CD4-positive, alpha-beta T cell (primary cell): Measurements from ENCODE around the gene TSPYL4. TPM values are rescaled to one million over a fixed set of nuclear protein-coding genes. Genes with fewer than 3 reads are reported as not detected.

ENCODE experiments used
- ATAC-seq: fragments of 200-7000 bp; cut with Tn5 transposase; one replicate; pipeline ENCODE4 v1.10.0; 2022; ENCODE audit warnings: mild to moderate bottlenecking; ENCODE audit not compliant: poor library complexity
- CTCF ChIA-PET: fragments of 350-600 bp; sonication (Branson Sonifier 250); formaldehyde crosslinking; loops from one replicate; lab custom pipeline; 2021; ENCODE audit warnings: antibody characterized with exemption, inconsistent platforms; lab: Charles Lee
- POLR2A ChIA-PET: fragments of 350-600 bp; sonication (Branson Sonifier 250); formaldehyde crosslinking; loops from one replicate; lab custom pipeline; 2021; ENCODE audit warnings: antibody characterized with exemption, inconsistent platforms; lab: Charles Lee
- DNase-seq, 14 experiments: peaks; one replicate each; pipeline ENCODE4 v3.0.0-alpha.2; 2013 to 2020; ENCODE audit warnings: mixed read lengths in 2 of 14
- H3K27ac ChIP-seq, 2 donors: one replicate each; pipeline versions ENCODE4 v1.5.1 to v1.7.0; 2013; ENCODE audit warnings: low read length in 2 of 2, low read depth in 1 of 2, mild to moderate bottlenecking in 1 of 2
- H3K27me3 ChIP-seq, 2 experiments: 1 replicate in 1 of 2; 2 replicates in 1 of 2; pipeline versions ENCODE4 v1.6.1 to v1.7.0; 2013; ENCODE audit warnings: low read length in 2 of 2, control low read depth in 1 of 2, mild to moderate bottlenecking in 1 of 2, moderate library complexity in 1 of 2; ENCODE audit not compliant: insufficient read depth in 2 of 2, control insufficient read depth in 1 of 2
- H3K36me3 ChIP-seq: one replicate; pipeline ENCODE4 v1.6.1; 2013; ENCODE audit warnings: low read length, control low read depth; ENCODE audit not compliant: insufficient read depth
- H3K4me1 ChIP-seq: one replicate; pipeline ENCODE4 v1.6.1; 2013; ENCODE audit warnings: low read length, control low read depth; ENCODE audit not compliant: insufficient read depth
- H3K4me3 ChIP-seq: one replicate; pipeline ENCODE4 v1.5.1; 2013; ENCODE audit warnings: mild to moderate bottlenecking, low read length, moderate library complexity
- H3K9me3 ChIP-seq, 2 experiments: 1 replicate in 1 of 2; 2 replicates in 1 of 2; pipeline versions ENCODE4 v1.6.1 to v1.7.0; 2013; ENCODE audit warnings: low read length in 2 of 2, mild to moderate bottlenecking in 2 of 2, control low read depth in 1 of 2, moderate library complexity in 1 of 2; ENCODE audit not compliant: control insufficient read depth in 1 of 2, insufficient read depth in 1 of 2
- H3K27ac Mint-ChIP-seq: one replicate; pipeline ENCODE4 v1.8.0; 2020; ENCODE audit warnings: mixed read lengths
- H3K27me3 Mint-ChIP-seq: one replicate; pipeline ENCODE4 v1.8.0; 2021; ENCODE audit warnings: mixed read lengths
- H3K36me3 Mint-ChIP-seq: one replicate; pipeline ENCODE4 v1.8.0; 2021; ENCODE audit warnings: low read depth, mixed read lengths
- H3K4me1 Mint-ChIP-seq: one replicate; pipeline ENCODE4 v1.8.0; 2021; ENCODE audit warnings: low read depth, mixed read lengths
- H3K4me3 Mint-ChIP-seq: one replicate; pipeline ENCODE4 v1.8.0; 2020; ENCODE audit warnings: mild to moderate bottlenecking, mixed read lengths
- H3K9me3 Mint-ChIP-seq: one replicate; pipeline ENCODE4 v1.8.0; 2020; ENCODE audit warnings: mixed read lengths
- CTCF ChIP-seq: fragments of 200-600 bp; IDR thresholded peaks from one replicate; pipeline ENCODE4 v1.8.0; 2022; ENCODE audit warnings: antibody characterized with exemption, mild to moderate bottlenecking
- intact Hi-C, 2 experiments: fragments of 100-400 bp; cut with DNase I in 1 of 2; cut with micrococcal nuclease in 1 of 2; formaldehyde crosslinking; loops; one replicate each; pipeline versions ENCODE4 v1.15.1 to v1.9.0; 2023 to 2025; cut with DNase I, micrococcal nuclease
- total RNA-seq, 174 experiments: library from RNA in 2 of 174; stranded (reverse) in 2 of 174; gene quantifications; one replicate each; pipeline ENCODE4 v1.2.3 and lab custom pipeline; 2021 to 2026

Gene TSPYL4
- total RNA-seq, 2 experiments from 2014 or later = 35.9 to 37.7 TPM

GRCh38 chr6:116244284-116244683 lies 9.6 kb downstream of the TSPYL4 start:
- no peak overlapping the region for H3K27ac ChIP-seq
- POLR2A ChIA-PET = no interaction called here
- peaks cover 5% of the 10 kb centered on the region for H3K36me3 ChIP-seq
- CTCF ChIA-PET = no interaction called here
- DNase-seq = no peak
- no peaks in the 10 kb centered on the region for H3K9me3 Mint-ChIP-seq
- no peak overlapping the region for H3K4me3 ChIP-seq
- H3K27ac Mint-ChIP-seq = no peak overlapping the region
- no peak overlapping the region for H3K4me3 Mint-ChIP-seq
- H3K27me3 Mint-ChIP-seq = no peaks in the 10 kb centered on the region
- peaks cover 29% of the 10 kb centered on the region for H3K36me3 Mint-ChIP-seq
- no peaks in the 10 kb centered on the region for H3K27me3 ChIP-seq
- ATAC-seq = no peak
- TF ChIP-seq CTCF = no peak
- H3K9me3 ChIP-seq = no peaks in the 10 kb centered on the region
- peaks cover 14% of the 10 kb centered on the region for H3K4me1 Mint-ChIP-seq
- intact Hi-C loops = no loop called here
- no peaks in the 10 kb centered on the region for H3K4me1 ChIP-seq

- ChIA-PET CTCF (no interaction called here), POLR2A (no interaction called here)
- ATAC-seq (no peak), DNase-seq (no peak)
- TF ChIP-seq CTCF = no peak
- no peaks in the 10 kb centered on the region for H3K9me3 ChIP-seq
- Mint-ChIP-seq H3K4me3 (no peak overlapping the region), H3K27ac (no peak overlapping the region), H3K4me1 (no peaks in the 10 kb centered on the region), H3K36me3 (peaks cover 60% of the 10 kb centered on the region), H3K27me3 (no peaks in the 10 kb centered on the region), H3K9me3 (no peaks in the 10 kb centered on the region)
- no peaks in the 10 kb centered on the region for H3K4me1 ChIP-seq
- H3K36me3 ChIP-seq = peaks cover 24% of the 10 kb centered on the region
- H3K27me3 ChIP-seq = no peaks in the 10 kb centered on the region
- intact Hi-C loops = no loop called here
- H3K4me3 ChIP-seq = no peak overlapping the region
- no peak overlapping the region for H3K27ac ChIP-seq
These were observed 14.0 kb downstream of the TSPYL4 start for GRCh38 chr6:116239856-116240255.

GRCh38 chr6:116239256-116239655 lies 14.6 kb downstream of the TSPYL4 start:
- H3K9me3 Mint-ChIP-seq = no peaks in the 10 kb centered on the region
- DNase-seq = no peak
- H3K27me3 Mint-ChIP-seq = no peaks in the 10 kb centered on the region
- CTCF ChIA-PET = no interaction called here
- TF ChIP-seq CTCF = no peak
- POLR2A ChIA-PET = no interaction called here
- H3K4me3 Mint-ChIP-seq = no peak overlapping the region
- intact Hi-C loops = no loop called here
- Histone ChIP-seq H3K9me3 (no peaks in the 10 kb centered on the region), H3K36me3 (peaks cover 24% of the 10 kb centered on the region), H3K27ac (no peak overlapping the region), H3K27me3 (no peaks in the 10 kb centered on the region), H3K4me3 (no peak overlapping the region), H3K4me1 (no peaks in the 10 kb centered on the region)
- no peaks in the 10 kb centered on the region for H3K4me1 Mint-ChIP-seq
- H3K36me3 Mint-ChIP-seq = peaks cover 57% of the 10 kb centered on the region
- no peak overlapping the region for H3K27ac Mint-ChIP-seq
- ATAC-seq = no peak
